ENCODE results near the gene RLBP1.

RLBP1 gene

GRCh38 chr15:89165677-89166076 is 55.7 kb downstream of the RLBP1 start:
- TF ChIP-seq CTCF (conservative IDR thresholded peaks at IDR 0.05; ENCODE audit: control insufficient read depth, insufficient read depth, low read depth, low read length) = no peak

GRCh38 chr15:89164712-89165211 is 56.6 kb downstream of the RLBP1 start:
- no peak for TF ChIP-seq CTCF (conservative IDR thresholded peaks at IDR 0.05; ENCODE audit: control insufficient read depth, insufficient read depth, low read depth, low read length)
- DNase-seq (ENCODE audit: low read depth) = no peak
- H3K4me3 ChIP-seq (ENCODE audit: control insufficient read depth, low read depth, low read length) = no peak overlapping the region

More at GRCh38 chr15:89165677-89166076, 55.7 kb downstream of the RLBP1 start:
- no peak overlapping the region for H3K4me3 ChIP-seq (ENCODE audit: control insufficient read depth, low read depth, low read length)
- no peak for DNase-seq (ENCODE audit: low read depth)

GRCh38 chr15:89163271-89164055 is 57.9 kb downstream of the RLBP1 start:
- H3K4me3 ChIP-seq (ENCODE audit: control insufficient read depth, low read depth, low read length) = no peak overlapping the region
- no peak for TF ChIP-seq CTCF (conservative IDR thresholded peaks at IDR 0.05; ENCODE audit: control insufficient read depth, insufficient read depth, low read depth, low read length)
- no peak for DNase-seq (ENCODE audit: low read depth)

GRCh38 chr15:89161666-89162065 is 59.7 kb downstream of the RLBP1 start:
- no peak overlapping the region for H3K4me3 ChIP-seq (ENCODE audit: control insufficient read depth, low read depth, low read length)
- DNase-seq (ENCODE audit: low read depth) = no peak
- no peak for TF ChIP-seq CTCF (conservative IDR thresholded peaks at IDR 0.05; ENCODE audit: control insufficient read depth, insufficient read depth, low read depth, low read length)
